Naive thymus-derived CD4-positive, alpha-beta T cell (primary cell): ENCODE measurements around the gene HEPHL1. TPM values are rescaled to one million over a fixed set of nuclear protein-coding genes. Genes with fewer than 3 reads are reported as not detected.

Source experiments
- ATAC-seq: fragments of 150-1000 bp; cut with Tn5 transposase; 2 replicates; pipeline ENCODE4 v1.10.0; 2021; ENCODE audit warnings: mild to moderate bottlenecking, moderate library complexity
- CTCF ChIA-PET: fragments of 350-600 bp; sonication (Branson Sonifier 250); formaldehyde crosslinking; loops from one replicate; lab custom pipeline; 2021; ENCODE audit warnings: antibody characterized with exemption; lab: Charles Lee
- POLR2A ChIA-PET: fragments of 350-600 bp; sonication (Branson Sonifier 250); formaldehyde crosslinking; loops from one replicate; lab custom pipeline; 2021; ENCODE audit warnings: antibody characterized with exemption, inconsistent platforms; lab: Charles Lee
- DNase-seq, 9 donors: peaks; one replicate each; pipeline versions ENCODE4 v3.0.0 to v3.0.0-alpha.2; 2020 to 2022; ENCODE audit warnings: mixed read lengths in 1 of 9
- H3K27ac ChIP-seq: one replicate; pipeline ENCODE4 v1.7.0; 2013; ENCODE audit warnings: mild to moderate bottlenecking, low read depth, low read length, moderate library complexity
- H3K27me3 ChIP-seq, 2 donors: one replicate each; pipeline ENCODE4 v1.7.0; 2013; ENCODE audit warnings: low read length in 2 of 2, mild to moderate bottlenecking in 2 of 2, moderate library complexity in 2 of 2; ENCODE audit not compliant: control insufficient read depth in 2 of 2, insufficient read depth in 2 of 2
- H3K36me3 ChIP-seq, 3 experiments: 1 replicate in 2 of 3; 2 replicates in 1 of 3; pipeline ENCODE4 v1.7.0; 2013; ENCODE audit warnings: low read length in 3 of 3, mild to moderate bottlenecking in 3 of 3, moderate library complexity in 1 of 3; ENCODE audit not compliant: insufficient read depth in 3 of 3, control insufficient read depth in 2 of 3
- H3K4me1 ChIP-seq, 2 donors: one replicate each; pipeline ENCODE4 v1.7.0; 2013; ENCODE audit warnings: low read length in 2 of 2, mild to moderate bottlenecking in 2 of 2, moderate library complexity in 1 of 2; ENCODE audit not compliant: control insufficient read depth in 2 of 2, insufficient read depth in 2 of 2
- H3K4me3 ChIP-seq: 2 replicates; pipeline ENCODE4 v1.7.0; 2013; ENCODE audit warnings: mild to moderate bottlenecking, low read length
- H3K9me3 ChIP-seq, 3 experiments: 1 replicate in 2 of 3; 2 replicates in 1 of 3; pipeline ENCODE4 v1.7.0; 2013; ENCODE audit warnings: low read length in 3 of 3; ENCODE audit not compliant: control insufficient read depth in 2 of 3
- H3K27ac Mint-ChIP-seq, 9 donors: one replicate each; pipeline ENCODE4 v1.8.0; 2020 to 2022; ENCODE audit warnings: mixed read lengths in 9 of 9, mild to moderate bottlenecking in 8 of 9, moderate library complexity in 5 of 9, inconsistent platforms in 2 of 9
- H3K27me3 Mint-ChIP-seq, 5 donors: one replicate each; pipeline ENCODE4 v1.8.0; 2021 to 2022; ENCODE audit warnings: mixed read lengths in 5 of 5, mild to moderate bottlenecking in 1 of 5
- H3K36me3 Mint-ChIP-seq, 5 donors: one replicate each; pipeline ENCODE4 v1.8.0; 2020 to 2022; ENCODE audit warnings: mixed read lengths in 5 of 5, mild to moderate bottlenecking in 3 of 5, inconsistent platforms in 1 of 5
- H3K4me1 Mint-ChIP-seq, 7 donors: one replicate each; pipeline ENCODE4 v1.8.0; 2020 to 2022; ENCODE audit warnings: mixed read lengths in 7 of 7, mild to moderate bottlenecking in 3 of 7, inconsistent platforms in 1 of 7
- H3K4me3 Mint-ChIP-seq, 10 donors: one replicate each; pipeline ENCODE4 v1.8.0; 2020 to 2022; ENCODE audit warnings: mild to moderate bottlenecking in 10 of 10, mixed read lengths in 10 of 10, moderate library complexity in 6 of 10, inconsistent platforms in 2 of 10
- H3K9me3 Mint-ChIP-seq, 11 donors: one replicate each; pipeline ENCODE4 v1.8.0; 2020 to 2022; ENCODE audit warnings: mixed read lengths in 11 of 11, mild to moderate bottlenecking in 4 of 11, inconsistent platforms in 1 of 11, moderate library complexity in 1 of 11
- intact Hi-C, 2 donors: fragments of 100-400 bp; cut with micrococcal nuclease; formaldehyde crosslinking; loops; one replicate each; pipeline ENCODE4 v1.15.1; 2023
- polyA plus RNA-seq, 2 donors: library from polyadenylated mRNA; unstranded; fragments of 300-500 nt; fragmentation: Illumina TruSeq; gene quantifications; one replicate each; pipeline ENCODE4 v1.2.3, GENCODE V29; 2021
- total RNA-seq, 6 experiments: library from RNA in 5 of 6; stranded (reverse) in 5 of 6; gene quantifications; 1 replicate in 5 of 6; 2 replicates in 1 of 6; pipeline ENCODE4 v1.2.3 and lab custom pipeline; 2021 to 2026

The HEPHL1 gene
- total and polyA plus RNA-seq, 7 experiments from 2014 or later: not detected

DNA sequence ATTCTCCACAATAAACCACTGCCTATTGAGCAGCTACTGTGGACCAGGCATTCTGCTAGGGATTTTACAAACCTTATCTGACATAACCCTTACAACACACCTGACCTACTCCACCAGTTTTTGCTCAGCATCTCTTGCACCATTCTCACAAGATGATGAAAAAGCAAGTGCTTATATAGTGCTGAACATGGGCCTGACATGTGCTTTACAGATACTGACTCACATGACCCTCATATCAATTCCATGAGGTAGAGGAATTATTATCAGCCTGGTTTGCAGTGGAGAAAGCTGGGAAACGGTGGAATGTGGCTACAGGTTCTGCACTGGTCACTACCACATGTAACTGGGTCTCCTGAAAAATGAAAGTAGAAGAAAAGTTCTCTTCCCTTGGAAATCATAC is 69.9 kb downstream of the HEPHL1 start:
- DNase-seq (no peak), ATAC-seq (no peak)
- Mint-ChIP-seq H3K27ac (no peak overlapping the region), H3K4me1 (no peaks in the 10 kb centered on the region), H3K4me3 (no peak overlapping the region), H3K9me3 (peaks cover 0 to 7% (median 0%) of the 10 kb centered on the region in 11 donors), H3K36me3 (no peaks in the 10 kb centered on the region), H3K27me3 (peaks cover 0 to 14% (median 12%) of the 10 kb centered on the region in 5 donors)
- no peaks in the 10 kb centered on the region for H3K4me1 ChIP-seq
- H3K27ac ChIP-seq: no peak overlapping the region
- ChIA-PET CTCF (no interaction called here), POLR2A (no interaction called here)
- intact Hi-C loops: no loop called here
- H3K27me3 ChIP-seq: no peaks in the 10 kb centered on the region
- H3K4me3 ChIP-seq: no peak overlapping the region
- H3K36me3 ChIP-seq: no peaks in the 10 kb centered on the region
- no peaks in the 10 kb centered on the region for H3K9me3 ChIP-seq

- Histone ChIP-seq H3K9me3 (no peaks in the 10 kb centered on the region), H3K4me3 (no peak overlapping the region), H3K36me3 (no peaks in the 10 kb centered on the region), H3K4me1 (no peaks in the 10 kb centered on the region), H3K27ac (no peak overlapping the region), H3K27me3 (no peaks in the 10 kb centered on the region)
- POLR2A ChIA-PET: no interaction called here
- CTCF ChIA-PET: no interaction called here
- ATAC-seq (no peak), DNase-seq (no peak)
- intact Hi-C loops: no loop called here
- no peak overlapping the region for H3K4me3 Mint-ChIP-seq
- peaks cover 0 to 18% (median 9%) of the 10 kb centered on the region in 5 donors for H3K27me3 Mint-ChIP-seq
- peaks cover 0 to 5% (median 0%) of the 10 kb centered on the region in 5 donors for H3K36me3 Mint-ChIP-seq
- no peaks in the 10 kb centered on the region for H3K4me1 Mint-ChIP-seq
- no peak overlapping the region for H3K27ac Mint-ChIP-seq
- peaks cover 0 to 18% (median 4%) of the 10 kb centered on the region in 11 donors for H3K9me3 Mint-ChIP-seq
Observed at GRCh38 chr11:94100253-94100652, 79.1 kb downstream of the HEPHL1 start.

GRCh38 chr11:94103471-94103870 is 82.3 kb downstream of the HEPHL1 start:
- no peak overlapping the region for H3K4me3 Mint-ChIP-seq
- H3K4me1 Mint-ChIP-seq: no peaks in the 10 kb centered on the region
- CTCF ChIA-PET: no interaction called here
- POLR2A ChIA-PET: no interaction called here
- intact Hi-C loops: no loop called here
- H3K4me1 ChIP-seq: no peaks in the 10 kb centered on the region
- H3K36me3 Mint-ChIP-seq: no peaks in the 10 kb centered on the region
- no peaks in the 10 kb centered on the region for H3K9me3 ChIP-seq
- no peak overlapping the region for H3K27ac ChIP-seq
- no peak overlapping the region for H3K27ac Mint-ChIP-seq
- peaks cover 0 to 6% (median 0%) of the 10 kb centered on the region in 11 donors for H3K9me3 Mint-ChIP-seq
- no peak overlapping the region for H3K4me3 ChIP-seq
- H3K27me3 ChIP-seq: no peaks in the 10 kb centered on the region
- no peak for ATAC-seq
- DNase-seq: no peak
- H3K27me3 Mint-ChIP-seq: peaks cover 2 to 12% (median 4%) of the 10 kb centered on the region in 5 donors
- no peaks in the 10 kb centered on the region for H3K36me3 ChIP-seq

DNA sequence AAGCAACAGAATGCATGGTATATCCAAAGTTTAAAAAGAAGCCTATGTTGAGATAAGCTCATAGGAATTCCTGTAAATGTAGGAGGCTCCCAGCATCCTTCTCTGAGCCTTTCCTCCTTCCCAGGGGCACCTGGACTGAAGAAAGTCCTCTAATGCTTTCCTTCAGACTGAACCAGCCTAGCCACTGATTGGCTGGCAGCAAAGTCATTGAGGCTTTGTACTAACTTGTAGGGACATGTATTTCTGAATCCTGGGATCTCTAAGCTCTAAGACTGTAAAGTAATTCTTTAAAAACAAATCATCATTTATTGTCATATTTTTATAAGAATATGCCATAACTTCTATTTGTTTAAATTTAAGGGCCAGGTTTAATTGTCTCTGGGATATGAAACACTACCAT is 83.6 kb downstream of the HEPHL1 start:
- ATAC-seq: no peak
- no peak overlapping the region for H3K27ac ChIP-seq
- Mint-ChIP-seq H3K27ac (no peak overlapping the region), H3K27me3 (peaks cover 0 to 12% (median 8%) of the 10 kb centered on the region in 5 donors), H3K4me3 (no peak overlapping the region), H3K36me3 (no peaks in the 10 kb centered on the region), H3K9me3 (peaks cover 0 to 4% (median 0%) of the 10 kb centered on the region in 11 donors), H3K4me1 (no peaks in the 10 kb centered on the region)
- no peaks in the 10 kb centered on the region for H3K27me3 ChIP-seq
- H3K4me1 ChIP-seq: no peaks in the 10 kb centered on the region
- DNase-seq: no peak
- H3K4me3 ChIP-seq: no peak overlapping the region
- no peaks in the 10 kb centered on the region for H3K9me3 ChIP-seq
- intact Hi-C loops: no loop called here
- no peaks in the 10 kb centered on the region for H3K36me3 ChIP-seq
- CTCF ChIA-PET: no interaction called here
- POLR2A ChIA-PET: no interaction called here

DNA sequence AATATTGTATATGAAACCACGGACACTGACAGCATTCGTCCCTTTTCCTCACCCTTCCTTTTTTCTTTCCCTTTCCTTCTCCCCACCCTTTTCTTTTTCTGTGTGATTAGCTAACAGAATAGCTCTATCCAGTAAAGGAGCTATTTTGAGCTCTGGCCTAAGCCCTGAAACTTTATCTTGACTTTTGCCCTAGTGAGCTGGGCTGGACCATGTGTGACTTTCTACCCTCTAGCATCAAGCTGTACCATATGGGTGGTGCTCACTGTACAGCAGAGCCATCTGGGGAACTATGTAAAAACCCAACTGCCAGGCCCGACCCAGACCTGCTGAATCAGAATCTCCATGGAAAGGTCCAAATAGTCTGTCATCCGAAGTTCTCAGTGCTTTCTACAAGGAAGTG is 85.6 kb downstream of the HEPHL1 start:
- Mint-ChIP-seq H3K27me3 (peaks cover 11 to 18% (median 15%) of the 10 kb centered on the region in 5 donors), H3K4me3 (no peak overlapping the region), H3K9me3 (peaks cover 0 to 4% (median 0%) of the 10 kb centered on the region in 11 donors), H3K27ac (no peak overlapping the region), H3K36me3 (no peaks in the 10 kb centered on the region), H3K4me1 (no peaks in the 10 kb centered on the region)
- Histone ChIP-seq H3K9me3 (no peaks in the 10 kb centered on the region), H3K4me1 (no peaks in the 10 kb centered on the region), H3K27me3 (no peaks in the 10 kb centered on the region), H3K27ac (no peak overlapping the region), H3K36me3 (no peaks in the 10 kb centered on the region), H3K4me3 (no peak overlapping the region)
- CTCF ChIA-PET: no interaction called here
- intact Hi-C loops: no loop called here
- POLR2A ChIA-PET: no interaction called here
- ATAC-seq: no peak
- no peak for DNase-seq

GRCh38 chr11:94107363-94107762 is 86.2 kb downstream of the HEPHL1 start:
- ChIA-PET POLR2A (no interaction called here), CTCF (no interaction called here)
- Histone ChIP-seq H3K27ac (no peak overlapping the region), H3K4me3 (no peak overlapping the region), H3K27me3 (no peaks in the 10 kb centered on the region), H3K36me3 (no peaks in the 10 kb centered on the region), H3K9me3 (no peaks in the 10 kb centered on the region), H3K4me1 (no peaks in the 10 kb centered on the region)
- Mint-ChIP-seq H3K36me3 (no peaks in the 10 kb centered on the region), H3K27ac (no peak overlapping the region), H3K4me3 (no peak overlapping the region), H3K27me3 (peaks cover 9 to 17% (median 16%) of the 10 kb centered on the region in 5 donors), H3K4me1 (no peaks in the 10 kb centered on the region), H3K9me3 (peaks cover 0 to 4% (median 0%) of the 10 kb centered on the region in 11 donors)
- ATAC-seq: no peak
- intact Hi-C loops: no loop called here
- DNase-seq: no peak

GRCh38 chr11:94111241-94111640 is 90.1 kb downstream of the HEPHL1 start:
- intact Hi-C loops: no loop called here
- H3K4me1 ChIP-seq: no peaks in the 10 kb centered on the region
- Mint-ChIP-seq H3K27me3 (peaks cover 13 to 38% (median 33%) of the 10 kb centered on the region in 5 donors), H3K9me3 (peaks cover 0 to 3% (median 0%) of the 10 kb centered on the region in 11 donors), H3K27ac (no peak overlapping the region), H3K36me3 (peaks cover 0 to 4% (median 0%) of the 10 kb centered on the region in 5 donors), H3K4me3 (no peak overlapping the region), H3K4me1 (no peaks in the 10 kb centered on the region)
- POLR2A ChIA-PET: no interaction called here
- ATAC-seq: no peak
- H3K9me3 ChIP-seq: no peaks in the 10 kb centered on the region
- no peaks in the 10 kb centered on the region for H3K27me3 ChIP-seq
- H3K36me3 ChIP-seq: no peaks in the 10 kb centered on the region
- H3K4me3 ChIP-seq: no peak overlapping the region
- no peak overlapping the region for H3K27ac ChIP-seq
- no peak for DNase-seq
- CTCF ChIA-PET: no interaction called here
